Measurements from ENCODE around the gene CASZ1.

CASZ1 gene

GRCh38 chr1:10633416-10633815, 163.0 kb downstream of the CASZ1 start:
- DNase-seq, result no peak

- DNase-seq, result no peak
Observed at GRCh38 chr1:10632691-10633090, 163.8 kb downstream of the CASZ1 start.

GRCh38 chr1:10631811-10632593, 164.4 kb downstream of the CASZ1 start:
- DNase-seq, result no peak

- no peak for DNase-seq
Observed at GRCh38 chr1:10631121-10631810, 165.2 kb downstream of the CASZ1 start.

- DNase-seq, result no peak
Observed at GRCh38 chr1:10630661-10631120, 165.8 kb downstream of the CASZ1 start.

GRCh38 chr1:10629816-10630571, 166.5 kb downstream of the CASZ1 start:
- DNase-seq, result no peak

GRCh38 chr1:10629091-10629815, 167.2 kb downstream of the CASZ1 start:
- DNase-seq, result no peak

- DNase-seq, result no peak
Observed at GRCh38 chr1:10628685-10629084, 167.8 kb downstream of the CASZ1 start.

- no peak for DNase-seq
Observed at GRCh38 chr1:10626791-10627410, 169.5 kb downstream of the CASZ1 start.

- DNase-seq, result no peak
Observed at GRCh38 chr1:10626131-10626731, 170.2 kb downstream of the CASZ1 start.

GRCh38 chr1:10625554-10625953, 170.9 kb downstream of the CASZ1 start:
- no peak for DNase-seq

- DNase-seq, result no peak
Observed at GRCh38 chr1:10625076-10625475, 171.4 kb downstream of the CASZ1 start.

GRCh38 chr1:10624256-10625050, 172.0 kb downstream of the CASZ1 start:
- DNase-seq, result no peak

GRCh38 chr1:10623686-10624145, 172.7 kb downstream of the CASZ1 start:
- no peak for DNase-seq

- no peak for DNase-seq
Observed at GRCh38 chr1:10622910-10623685, 173.3 kb downstream of the CASZ1 start.

GRCh38 chr1:10621906-10622305, 174.5 kb downstream of the CASZ1 start:
- DNase-seq, result no peak

GRCh38 chr1:10620776-10621175, 175.7 kb downstream of the CASZ1 start:
- DNase-seq, result no peak

- DNase-seq, result no peak
Observed at GRCh38 chr1:10617931-10618885, 178.2 kb downstream of the CASZ1 start.

- no peak for DNase-seq
Observed at GRCh38 chr1:10617318-10617717, 179.1 kb downstream of the CASZ1 start.
